ENCODE results near the gene ARHGEF28. TPM values are rescaled to one million over a fixed set of nuclear protein-coding genes. Genes with fewer than 3 reads are reported as not detected.

ARHGEF28 gene
- total RNA-seq, 2 donors from 2014 or later: 0.16 to 0.17 TPM

DNA sequence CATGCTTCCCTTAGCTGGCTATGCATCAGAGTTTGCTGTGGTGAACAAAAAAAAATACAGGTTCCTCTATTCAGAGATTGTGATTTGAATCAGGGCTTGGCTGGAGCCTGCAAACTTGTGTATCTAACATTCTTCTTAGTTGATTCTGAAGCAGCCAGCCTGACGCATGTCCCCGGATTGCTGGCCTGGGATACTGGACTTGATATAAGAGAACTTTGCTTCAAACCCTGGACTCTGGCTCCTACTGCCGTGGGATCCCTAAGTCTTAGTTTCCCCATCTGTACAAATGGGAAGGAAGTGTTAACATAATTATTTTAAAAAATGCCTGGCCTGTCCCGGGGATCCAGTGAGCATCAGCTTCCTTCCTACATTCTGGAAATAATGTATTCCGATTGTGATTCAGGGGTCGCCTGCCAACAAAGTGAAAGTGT, 292.8 kb downstream of the ARHGEF28 start:
- H3K36me3 Mint-ChIP-seq (ENCODE audit: low read depth): no peaks in the 10 kb centered on the region
- no peak overlapping the region for H3K27ac Mint-ChIP-seq
- peaks cover 6% of the 10 kb centered on the region for H3K27me3 Mint-ChIP-seq
- ATAC-seq (replicated peaks): no peak
- H3K4me1 Mint-ChIP-seq: no peaks in the 10 kb centered on the region
- H3K9me3 Mint-ChIP-seq: no peaks in the 10 kb centered on the region
- H3K4me3 Mint-ChIP-seq: no peak overlapping the region

DNA sequence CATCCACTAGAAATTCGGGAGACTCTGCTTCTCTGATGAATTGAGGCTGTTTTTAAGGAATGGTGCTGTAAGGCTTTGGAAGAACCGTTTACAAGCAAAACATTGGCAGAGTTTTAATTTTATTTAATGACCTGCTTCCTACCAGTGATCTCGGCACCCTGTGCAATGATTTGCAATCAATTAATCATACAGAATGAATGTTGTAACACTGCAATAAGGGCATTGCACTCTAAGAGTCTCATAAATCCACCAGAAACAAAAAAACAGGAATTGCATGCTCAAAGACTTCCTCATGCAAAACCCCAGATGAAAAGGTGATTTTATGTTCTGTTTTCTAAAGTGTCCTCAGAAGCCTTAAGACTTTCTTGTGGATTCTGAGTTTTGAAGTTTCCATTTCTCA, 295.7 kb downstream of the ARHGEF28 start:
- H3K9me3 Mint-ChIP-seq: no peaks in the 10 kb centered on the region
- ATAC-seq (replicated peaks): no peak
- H3K36me3 Mint-ChIP-seq (ENCODE audit: low read depth): no peaks in the 10 kb centered on the region

DNA sequence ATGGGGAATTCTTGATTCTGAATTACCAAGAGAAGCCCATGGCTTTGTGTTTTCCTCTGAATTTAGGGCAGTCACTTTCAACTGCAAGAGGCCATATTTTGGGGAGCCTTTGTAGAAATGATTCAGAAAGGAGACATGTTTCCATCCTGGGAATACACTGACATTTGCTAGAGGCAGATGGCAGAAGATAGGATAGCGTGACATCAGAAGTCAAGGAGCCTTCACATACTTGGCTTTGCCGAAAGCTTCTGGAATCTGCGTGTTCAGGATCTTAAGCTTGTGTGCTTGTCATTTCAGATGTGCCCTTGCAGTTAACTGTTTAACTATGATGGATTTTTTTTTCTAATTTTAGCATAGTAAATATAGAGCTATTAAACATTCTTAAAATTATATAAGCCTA, 296.2 kb downstream of the ARHGEF28 start:
- Mint-ChIP-seq H3K27ac (no peak overlapping the region), H3K36me3 (ENCODE audit: low read depth) (no peaks in the 10 kb centered on the region), H3K9me3 (no peaks in the 10 kb centered on the region), H3K4me1 (no peaks in the 10 kb centered on the region), H3K27me3 (peaks cover 20% of the 10 kb centered on the region), H3K4me3 (no peak overlapping the region)
- no peak for ATAC-seq (replicated peaks)

More for the DNA sequence above, 295.7 kb downstream of the ARHGEF28 start:
- peaks cover 20% of the 10 kb centered on the region for H3K27me3 Mint-ChIP-seq
- H3K4me3 Mint-ChIP-seq: no peak overlapping the region
- H3K27ac Mint-ChIP-seq: no peak overlapping the region
- no peaks in the 10 kb centered on the region for H3K4me1 Mint-ChIP-seq

DNA sequence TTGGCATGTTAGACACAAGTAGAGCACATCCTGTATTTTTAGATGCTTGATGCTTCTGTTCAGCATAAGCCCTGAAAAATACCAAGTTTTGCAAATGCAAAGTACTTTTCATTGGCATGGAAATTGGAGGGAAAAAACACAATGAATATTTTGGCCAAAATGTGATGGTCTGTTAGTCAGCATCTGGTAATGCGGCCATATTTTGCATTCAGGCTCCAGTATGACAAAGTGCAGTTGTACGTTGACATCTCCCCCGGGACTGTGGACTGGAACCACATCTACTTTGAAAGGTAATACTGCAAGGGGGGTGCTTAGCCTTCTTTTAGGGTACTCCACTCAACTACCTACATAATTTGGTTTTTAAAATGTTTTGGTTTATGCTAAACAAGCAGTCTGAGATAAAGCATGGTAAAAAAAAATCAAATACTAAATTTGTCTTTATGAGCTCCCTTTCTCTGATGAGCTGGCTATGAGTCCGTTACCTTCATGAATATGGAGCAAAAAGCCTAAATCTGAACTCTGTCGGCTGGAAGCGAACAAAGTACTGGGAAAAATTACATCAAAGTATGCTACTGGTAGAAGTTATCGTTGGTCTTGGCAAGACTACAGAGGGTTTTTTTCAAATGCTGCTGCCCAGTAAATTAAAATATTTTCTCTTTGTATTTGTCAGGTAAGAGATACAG, 297.0 kb downstream of the ARHGEF28 start:
- Mint-ChIP-seq H3K4me3 (no peak overlapping the region), H3K9me3 (no peaks in the 10 kb centered on the region), H3K27me3 (peaks cover 20% of the 10 kb centered on the region), H3K27ac (no peak overlapping the region), H3K36me3 (ENCODE audit: low read depth) (no peaks in the 10 kb centered on the region), H3K4me1 (no peaks in the 10 kb centered on the region)
- ATAC-seq (replicated peaks): no peak

DNA sequence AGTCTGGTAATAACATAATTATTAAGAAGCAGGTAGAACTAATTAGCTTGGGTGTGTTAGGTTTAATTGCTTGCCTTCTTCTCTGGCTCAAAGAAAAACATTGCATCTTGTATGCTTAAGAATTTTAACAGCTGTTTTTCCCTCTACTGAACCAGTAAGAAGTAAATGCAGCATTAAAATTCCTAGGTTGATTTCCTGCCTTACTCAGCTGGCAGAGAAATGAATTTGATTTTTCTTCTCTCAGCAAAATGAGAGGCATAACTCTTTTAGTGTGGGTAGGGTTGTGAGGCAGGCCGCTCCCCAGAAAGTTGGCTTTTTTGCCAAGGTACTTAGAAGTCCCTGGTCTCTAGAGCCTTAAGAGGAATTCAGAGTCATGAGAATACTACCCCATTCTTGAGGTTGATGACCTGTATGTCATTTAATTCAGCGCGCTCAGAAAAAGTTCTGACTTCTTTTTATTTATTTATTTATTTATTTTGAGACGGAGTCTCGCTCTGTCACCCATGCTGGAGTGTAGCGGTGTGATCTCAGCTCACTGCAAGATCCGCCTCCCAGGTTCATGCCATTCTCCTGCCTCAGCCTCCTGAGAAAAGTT, 302.6 kb downstream of the ARHGEF28 start:
- Mint-ChIP-seq H3K36me3 (ENCODE audit: low read depth) (no peaks in the 10 kb centered on the region), H3K9me3 (no peaks in the 10 kb centered on the region), H3K27ac (no peak overlapping the region), H3K27me3 (peaks cover 15% of the 10 kb centered on the region), H3K4me1 (no peaks in the 10 kb centered on the region), H3K4me3 (no peak overlapping the region)
- ATAC-seq (replicated peaks): no peak

DNA sequence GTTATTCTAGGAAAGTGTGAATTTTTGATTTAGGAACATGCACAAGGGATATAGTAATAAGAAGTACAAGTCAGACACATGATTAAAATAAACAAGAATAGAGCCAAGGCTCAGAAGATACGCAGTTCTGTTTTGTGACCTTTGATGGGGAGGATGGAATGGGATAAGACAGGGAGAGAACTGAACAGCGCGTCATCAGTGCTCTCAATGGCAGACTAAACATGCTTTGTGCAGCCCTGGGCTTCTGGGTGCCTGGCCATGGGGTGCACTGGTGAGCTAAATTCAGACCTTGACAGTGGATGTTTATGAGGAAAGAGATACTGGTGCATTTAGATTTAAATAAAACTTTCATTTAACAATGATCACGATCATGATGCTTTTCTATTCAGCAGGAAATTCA, 309.7 kb downstream of the ARHGEF28 start:
- no peak for ATAC-seq (replicated peaks)
- no peaks in the 10 kb centered on the region for H3K4me1 Mint-ChIP-seq
- peaks cover 33% of the 10 kb centered on the region for H3K27me3 Mint-ChIP-seq
- H3K36me3 Mint-ChIP-seq (ENCODE audit: low read depth): no peaks in the 10 kb centered on the region
- no peaks in the 10 kb centered on the region for H3K9me3 Mint-ChIP-seq
- no peak overlapping the region for H3K27ac Mint-ChIP-seq
- no peak overlapping the region for H3K4me3 Mint-ChIP-seq

DNA sequence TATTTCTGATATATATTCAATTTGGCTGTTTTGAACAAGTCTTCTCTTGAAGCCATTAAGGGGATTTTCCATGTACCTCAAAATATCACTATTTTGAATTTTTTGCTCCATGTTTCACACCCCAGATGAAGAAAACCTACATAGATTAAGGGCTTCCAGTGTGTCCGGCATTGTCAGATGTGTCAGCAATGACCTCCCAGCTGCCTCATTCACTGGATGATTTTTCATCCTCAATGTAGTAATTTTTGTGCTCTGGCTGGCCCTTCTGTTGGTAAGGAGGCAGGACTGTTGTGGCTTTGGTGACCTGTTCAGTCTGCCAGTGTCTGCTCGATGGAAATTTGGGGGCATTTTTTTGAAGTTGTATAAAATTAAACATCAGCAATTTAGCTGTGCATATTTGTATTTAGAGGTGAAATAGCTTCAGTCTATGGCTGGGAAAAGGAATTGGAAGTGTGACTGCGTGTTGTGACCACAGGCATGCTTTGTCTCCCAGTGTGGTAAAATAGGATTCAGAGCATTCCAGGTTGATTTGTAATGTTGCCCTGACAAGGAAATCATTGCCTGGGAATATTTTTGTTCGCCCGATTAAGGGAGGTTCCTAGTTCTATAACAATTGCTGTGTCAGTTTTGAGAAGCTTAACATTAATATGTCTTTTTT, 312.4 kb downstream of the ARHGEF28 start:
- no peak for ATAC-seq (replicated peaks)
- H3K4me3 Mint-ChIP-seq: no peak overlapping the region
- no peaks in the 10 kb centered on the region for H3K9me3 Mint-ChIP-seq
- no peak overlapping the region for H3K27ac Mint-ChIP-seq
- H3K4me1 Mint-ChIP-seq: no peaks in the 10 kb centered on the region
- H3K27me3 Mint-ChIP-seq: peaks cover 44% of the 10 kb centered on the region
- no peaks in the 10 kb centered on the region for H3K36me3 Mint-ChIP-seq (ENCODE audit: low read depth)

DNA sequence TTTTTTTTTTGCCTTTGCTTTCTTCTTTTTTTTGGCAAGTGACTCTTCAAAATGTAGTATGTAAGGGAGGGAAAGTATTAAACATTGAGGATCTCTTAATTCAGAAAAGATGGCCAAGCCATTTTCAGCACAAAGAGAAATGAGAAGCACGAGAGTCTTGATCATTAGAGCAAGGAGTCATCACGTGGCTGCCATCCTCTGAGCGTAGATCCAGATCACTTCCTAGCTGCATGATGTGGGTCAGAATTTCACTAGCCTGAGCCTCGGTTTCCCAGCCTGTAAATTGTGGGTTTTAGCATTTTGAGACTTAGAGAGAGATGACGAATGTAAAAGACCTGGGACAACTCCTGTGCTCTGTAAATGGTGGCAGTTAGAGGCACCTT, 312.9 kb downstream of the ARHGEF28 start:
- Mint-ChIP-seq H3K4me3 (no peak overlapping the region), H3K36me3 (ENCODE audit: low read depth) (no peaks in the 10 kb centered on the region), H3K4me1 (no peaks in the 10 kb centered on the region), H3K27ac (no peak overlapping the region), H3K27me3 (peaks cover 43% of the 10 kb centered on the region), H3K9me3 (no peaks in the 10 kb centered on the region)
- ATAC-seq (replicated peaks): no peak

DNA sequence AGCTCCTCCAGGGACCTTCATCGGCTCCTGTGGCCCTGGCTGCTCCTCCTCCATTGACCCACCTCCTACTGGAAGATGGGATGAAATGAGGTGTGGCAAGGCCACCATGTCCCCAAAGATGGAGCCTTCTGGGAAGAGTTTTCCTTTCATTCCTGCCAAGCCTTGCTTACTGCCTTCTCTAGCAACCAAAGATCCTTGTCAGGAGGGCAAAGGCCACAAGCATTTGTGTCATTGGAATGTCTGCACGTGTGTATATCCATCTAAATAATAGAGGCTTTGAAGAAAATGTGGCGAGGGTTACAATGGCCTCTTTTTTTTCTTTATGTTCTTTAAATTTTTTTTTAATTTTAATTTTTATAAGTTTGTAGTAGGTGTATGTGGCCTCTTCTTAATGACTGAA, 313.6 kb downstream of the ARHGEF28 start:
- no peak overlapping the region for H3K27ac Mint-ChIP-seq
- no peak overlapping the region for H3K4me3 Mint-ChIP-seq
- H3K27me3 Mint-ChIP-seq: peaks cover 40% of the 10 kb centered on the region
- H3K4me1 Mint-ChIP-seq: no peaks in the 10 kb centered on the region
- no peaks in the 10 kb centered on the region for H3K9me3 Mint-ChIP-seq
- no peak for ATAC-seq (replicated peaks)
- no peaks in the 10 kb centered on the region for H3K36me3 Mint-ChIP-seq (ENCODE audit: low read depth)

DNA sequence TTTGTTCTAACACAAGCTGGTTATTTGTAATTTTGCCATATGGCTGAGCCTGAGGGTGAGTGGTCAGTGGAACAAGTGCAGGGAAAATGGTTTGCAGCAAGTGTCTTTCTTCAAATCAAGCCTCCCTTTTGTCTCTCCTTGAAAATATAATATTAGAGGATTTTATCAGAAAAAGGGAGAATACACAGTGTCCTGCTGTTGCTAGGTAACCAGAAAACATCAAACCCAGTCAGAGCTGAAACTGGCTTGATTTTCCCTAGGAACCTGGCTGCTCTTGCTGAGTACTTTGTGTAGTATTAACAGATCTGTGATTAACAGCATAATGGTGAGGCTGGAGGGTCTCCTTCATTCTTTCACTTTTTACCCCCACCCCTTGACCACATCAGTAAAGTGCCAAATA, 314.0 kb downstream of the ARHGEF28 start:
- Mint-ChIP-seq H3K36me3 (ENCODE audit: low read depth) (no peaks in the 10 kb centered on the region), H3K9me3 (no peaks in the 10 kb centered on the region), H3K27me3 (peaks cover 36% of the 10 kb centered on the region), H3K4me3 (no peak overlapping the region), H3K27ac (no peak overlapping the region), H3K4me1 (no peaks in the 10 kb centered on the region)
- ATAC-seq (replicated peaks): no peak

DNA sequence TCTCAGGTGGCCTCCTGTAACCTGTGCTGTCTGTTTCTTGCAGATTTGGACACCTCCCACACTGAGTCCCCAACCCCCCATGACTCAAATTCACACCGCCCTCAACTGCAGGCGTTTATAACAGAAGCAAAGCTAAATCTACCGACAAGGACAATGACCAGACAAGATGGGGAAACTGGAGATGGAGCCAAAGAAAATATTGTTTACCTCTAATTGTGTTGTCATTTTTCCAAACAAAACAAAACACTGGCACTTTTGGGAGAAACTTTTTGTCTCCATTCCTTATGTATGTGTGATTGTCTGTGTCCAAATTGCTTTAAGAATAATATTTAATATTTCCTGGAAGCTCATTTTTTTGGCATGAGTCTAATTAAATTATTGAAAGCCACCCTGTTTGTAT, 314.8 kb downstream of the ARHGEF28 start:
- no peak for ATAC-seq (replicated peaks)
- Mint-ChIP-seq H3K27me3 (peaks cover 33% of the 10 kb centered on the region), H3K36me3 (ENCODE audit: low read depth) (no peaks in the 10 kb centered on the region), H3K4me1 (no peaks in the 10 kb centered on the region), H3K4me3 (no peak overlapping the region), H3K9me3 (no peaks in the 10 kb centered on the region), H3K27ac (no peak overlapping the region)

DNA sequence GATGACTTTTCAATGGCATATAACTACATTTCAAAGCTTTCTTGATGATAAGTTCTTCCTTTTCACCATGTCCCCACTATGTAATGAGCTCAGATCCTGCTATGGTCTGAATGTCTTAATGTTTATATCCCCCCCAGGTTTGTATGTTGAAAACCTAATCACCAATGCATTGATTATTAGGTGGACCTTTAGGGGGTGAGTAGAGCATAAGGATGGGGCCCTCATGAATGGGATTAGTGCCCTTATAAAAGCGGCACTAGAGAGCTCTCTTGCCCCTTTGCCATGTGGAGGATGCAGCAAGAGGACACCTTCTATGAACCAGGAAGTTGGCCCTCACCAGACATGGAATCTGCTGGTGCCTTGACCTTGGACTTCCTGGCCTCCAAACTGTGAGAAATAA, 316.8 kb downstream of the ARHGEF28 start:
- no peak overlapping the region for H3K27ac Mint-ChIP-seq
- H3K4me1 Mint-ChIP-seq: no peaks in the 10 kb centered on the region
- H3K27me3 Mint-ChIP-seq: peaks cover 24% of the 10 kb centered on the region
- no peak overlapping the region for H3K4me3 Mint-ChIP-seq
- no peaks in the 10 kb centered on the region for H3K9me3 Mint-ChIP-seq
- no peaks in the 10 kb centered on the region for H3K36me3 Mint-ChIP-seq (ENCODE audit: low read depth)
- ATAC-seq (replicated peaks): no peak

DNA sequence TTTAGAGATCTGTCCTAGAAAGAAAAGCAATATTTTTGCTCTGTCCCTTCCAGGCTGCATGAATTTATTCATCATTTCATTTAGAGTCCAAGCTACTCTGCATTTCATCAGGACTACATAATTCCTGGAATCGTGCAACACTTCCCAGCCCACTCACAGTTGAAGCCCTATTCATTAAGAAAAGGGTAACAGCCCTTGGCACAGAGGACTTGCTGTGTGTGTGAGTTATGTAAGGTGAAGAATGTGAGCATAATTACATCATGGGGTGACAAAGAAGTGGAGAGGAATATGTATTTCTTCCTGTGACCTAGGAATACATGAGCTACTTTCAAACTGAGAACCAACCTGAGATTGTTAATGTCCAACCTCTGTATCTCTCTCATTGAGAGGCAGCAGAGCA, 317.4 kb downstream of the ARHGEF28 start:
- ATAC-seq (replicated peaks): no peak
- no peaks in the 10 kb centered on the region for H3K4me1 Mint-ChIP-seq
- H3K9me3 Mint-ChIP-seq: no peaks in the 10 kb centered on the region
- H3K27me3 Mint-ChIP-seq: peaks cover 24% of the 10 kb centered on the region
- H3K27ac Mint-ChIP-seq: no peak overlapping the region
- H3K4me3 Mint-ChIP-seq: no peak overlapping the region
- H3K36me3 Mint-ChIP-seq (ENCODE audit: low read depth): no peaks in the 10 kb centered on the region

DNA sequence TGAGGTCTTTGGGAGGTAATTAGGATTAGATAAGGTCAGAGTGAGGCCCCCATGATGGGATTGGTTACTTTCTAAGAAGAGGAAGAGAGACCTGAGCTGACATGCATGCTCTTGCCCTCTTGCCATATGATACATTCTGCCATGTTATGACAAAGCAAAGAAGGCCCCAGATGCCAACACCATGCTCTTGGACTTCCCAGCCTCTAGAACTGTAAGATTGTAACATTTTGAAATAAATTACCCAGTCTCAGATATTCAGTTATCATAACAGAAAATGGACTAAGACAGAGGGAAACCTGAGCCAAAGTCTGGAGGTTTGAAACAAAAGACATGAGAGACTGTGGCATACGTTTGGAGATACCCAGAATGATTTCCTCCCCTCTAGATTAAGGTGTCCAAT, 318.6 kb downstream of the ARHGEF28 start:
- H3K36me3 Mint-ChIP-seq (ENCODE audit: low read depth): no peaks in the 10 kb centered on the region
- H3K4me3 Mint-ChIP-seq: no peak overlapping the region
- no peaks in the 10 kb centered on the region for H3K9me3 Mint-ChIP-seq
- ATAC-seq (replicated peaks): no peak
- H3K4me1 Mint-ChIP-seq: no peaks in the 10 kb centered on the region
- no peak overlapping the region for H3K27ac Mint-ChIP-seq
- H3K27me3 Mint-ChIP-seq: peaks cover 26% of the 10 kb centered on the region

DNA sequence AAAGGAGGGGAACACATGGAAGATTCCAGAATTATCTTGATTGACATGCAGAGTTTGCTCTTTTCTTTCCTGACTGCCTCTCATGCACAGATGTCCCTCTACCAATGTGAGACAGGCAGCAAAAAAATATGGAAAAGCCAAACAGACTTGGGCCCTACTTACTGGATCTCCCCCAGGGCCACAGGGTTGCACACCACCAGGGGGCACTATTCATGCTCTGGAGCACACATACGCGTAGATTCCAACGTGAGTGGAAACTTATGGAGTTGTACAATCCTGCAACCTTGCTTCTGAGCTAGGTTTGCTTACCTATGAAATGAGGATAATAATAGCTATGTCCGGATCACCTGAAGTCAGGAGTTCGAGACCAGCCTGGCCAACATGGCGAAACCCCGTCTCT, 319.5 kb downstream of the ARHGEF28 start:
- H3K4me3 Mint-ChIP-seq: no peak overlapping the region
- H3K27ac Mint-ChIP-seq: no peak overlapping the region
- ATAC-seq (replicated peaks): no peak
- no peaks in the 10 kb centered on the region for H3K36me3 Mint-ChIP-seq (ENCODE audit: low read depth)
- no peaks in the 10 kb centered on the region for H3K4me1 Mint-ChIP-seq
- H3K27me3 Mint-ChIP-seq: peaks cover 28% of the 10 kb centered on the region
- H3K9me3 Mint-ChIP-seq: no peaks in the 10 kb centered on the region

Data from activated T-helper 17 cell treated with anti-CD3 and anti-CD28 coated beads, Interleukin-2, amount 50 U/mL, for 72 hours (primary cell).